Heart left ventricle (tissue), 16 donors: Measurements from ENCODE around the gene PTPRD. TPM values are rescaled to one million over a fixed set of nuclear protein-coding genes. Genes with fewer than 3 reads are reported as not detected.

Source experiments
- ATAC-seq, 4 donors: fragments of 200-7000 bp; cut with Tn5 transposase; one replicate each; pipeline ENCODE4 v1.9.1; 2020 to 2022; ENCODE audit warnings: moderate library complexity in 4 of 4, mild to moderate bottlenecking in 3 of 4, moderate number of reproducible peaks in 1 of 4
- DNase-seq, 5 donors: peaks; one replicate each; pipeline ENCODE4 v3.0.0-alpha.2; 2020
- H3K27ac ChIP-seq, 12 donors: fragments of 200-600 bp; sonication (generic) in 4 of 12; one replicate each; pipeline versions ENCODE4 v1.5.0 to v1.8.0; 2016 to 2022; ENCODE audit warnings: mild to moderate bottlenecking in 2 of 12
- H3K27me3 ChIP-seq, 9 donors: fragments of 200-600 bp; sonication (generic) in 2 of 9; one replicate each; pipeline versions ENCODE4 v1.5.1 to v1.8.0; 2016 to 2022; ENCODE audit warnings: mild to moderate bottlenecking in 3 of 9
- H3K36me3 ChIP-seq, 9 donors: fragments of 200-600 bp; sonication (generic) in 2 of 9; one replicate each; pipeline versions ENCODE4 v1.5.0 to v1.8.0; 2018 to 2022; ENCODE audit warnings: mild to moderate bottlenecking in 2 of 9
- H3K4me1 ChIP-seq, 12 donors: fragments of 200-600 bp; sonication (generic) in 4 of 12; one replicate each; pipeline versions ENCODE4 v1.5.0 to v1.8.0; 2016 to 2022; ENCODE audit warnings: mild to moderate bottlenecking in 3 of 12
- H3K4me3 ChIP-seq, 12 donors: fragments of 200-600 bp; sonication (generic) in 4 of 12; one replicate each; pipeline versions ENCODE4 v1.5.0 to v1.8.0; 2017 to 2022; ENCODE audit warnings: mild to moderate bottlenecking in 9 of 12, moderate library complexity in 4 of 12
- H3K9me3 ChIP-seq, 12 donors: fragments of 200-600 bp; sonication (generic) in 4 of 12; one replicate each; pipeline versions ENCODE4 v1.5.0 to v1.8.0; 2016 to 2022; ENCODE audit warnings: mild to moderate bottlenecking in 1 of 12
- CTCF ChIP-seq, 12 donors: fragments of 200-600 bp; sonication (generic) in 4 of 12; IDR thresholded peaks; one replicate each; pipeline versions ENCODE4 v1.5.0 to v1.8.0; 2018 to 2022; ENCODE audit warnings: antibody characterized with exemption in 12 of 12, mild to moderate bottlenecking in 5 of 12
- POLR2A ChIP-seq, 2 donors: fragments of 450-650 bp; IDR thresholded peaks; one replicate each; pipeline ENCODE4 v1.6.1; 2017; ENCODE audit warnings: antibody characterized with exemption in 2 of 2, mild to moderate bottlenecking in 2 of 2, moderate library complexity in 2 of 2
- WGBS, 4 donors: extraction: QIAGEN DNeasy Blood & Tissue Kit in 2 of 4; methylation state at CpG; one replicate each; pipeline versions ENCODE4 v1.1.5 to v1.1.7; 2013 to 2018; 5-methylcytosine and 5-hydroxymethylcytosine counted together
- intact Hi-C, 10 donors: fragments of 100-400 bp; cut with DNase I; formaldehyde crosslinking; loops; one replicate each; pipeline versions ENCODE4 v1.11.1 to v1.14.2; 2022
- polyA plus RNA-seq, 2 donors: library from polyadenylated mRNA; stranded (reverse); fragments of 200-250 nt; gene quantifications; one replicate each; pipeline ENCODE4 v1.2.3, GENCODE V29; 2013
- total RNA-seq, 9 donors: library from RNA; depleted of rRNA in 2 of 9; stranded (reverse); fragments of >200 nt in 2 of 9; fragmentation: NEBNext Ultra II Directional in 3 of 9; extraction: Animal tissue kit (Norgen Biotek cat#: 25700) in 3 of 9; gene quantifications; one replicate each; pipeline versions ENCODE4 v1.1.0 to v1.2.4, GENCODE V29; 2016 to 2023
- donor health status: ischemic (EF 13 %, LVEDD 7.1; RV severe dilation, severe dysfunction).
- donor health status: healthy with polysubstance abuse.
- donor health status: DM: no; HTN: yes; CAD: no.
- donor health status: DM: no; HTN: no; CAD: no.
- donor health status: ischemic (EF 25% LVEDD 6.9; RV normal size, moderate dysfunction).
- donor health status: ischemic (EF 25% LVEDD 5.7; RV mildly dilated, moderate dysfunction).
- donor health status: healthy.
- donor health status: DM: yes; HTN: yes; CAD: no.
- donor health status: ischemic (EF 35%, LVEDD 5.7; RV mildly dilated, moderate dysfunction).
- donor health status: nonischemic (EF 11% LVEDD 7.7; RV severe dilation, severe dysfunction).
- donor health status: DM: yes; HTN: yes; CAD: no.
- donor health status: PGD.
- donor health status: ischemic (EF 29% LVEDD 5.4; RV normal size, mild dysfunction).
- donor health status: nonischemic (EF 23%, LVEDD 6.1; RV moderate dilation, normal function).

PTPRD gene
- total and polyA plus RNA-seq, 11 donors = 1.4 to 25.3 (median 15.1) TPM

DNA sequence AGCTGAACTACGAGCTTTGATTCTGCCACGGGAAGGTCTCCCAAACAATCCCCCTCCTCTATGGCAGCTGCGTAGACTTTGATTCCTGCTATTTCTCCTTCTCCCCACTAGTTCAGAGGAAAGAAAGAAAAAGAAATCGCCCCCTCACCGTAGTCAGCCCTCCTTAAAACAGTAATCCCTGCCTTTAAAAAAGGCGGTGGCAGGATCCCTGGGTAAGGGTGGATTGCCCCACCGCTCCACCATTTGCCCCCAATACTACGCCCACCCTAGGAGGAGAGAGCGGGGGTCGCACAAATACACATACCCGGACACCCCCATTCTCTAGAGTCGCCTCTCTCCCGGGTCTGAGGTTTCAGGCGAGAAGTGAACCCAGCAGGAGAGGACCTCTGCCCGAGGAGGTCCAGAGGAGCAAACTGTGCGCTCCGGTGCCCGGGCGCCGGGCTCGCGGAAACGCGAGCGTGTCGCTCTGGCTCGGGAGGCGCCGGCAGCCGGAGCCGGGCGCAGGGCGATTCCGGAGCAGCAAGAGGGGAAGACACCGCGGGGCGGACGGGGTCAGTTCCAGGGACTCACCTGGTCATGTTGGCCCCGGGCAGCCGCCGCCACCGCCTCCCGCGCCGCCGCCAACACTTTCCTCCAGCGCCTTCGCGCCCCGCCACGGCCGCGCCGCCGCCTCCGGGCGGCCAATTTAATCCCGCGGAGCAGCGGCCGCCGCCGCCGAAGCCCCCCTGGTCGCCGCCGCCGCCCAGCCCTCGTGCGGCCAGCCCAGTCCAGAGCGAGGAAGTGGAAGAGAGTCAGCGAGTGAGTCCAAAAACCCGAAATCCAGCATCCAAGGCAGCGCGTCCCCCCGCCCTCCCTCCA, 1755.5 kb downstream of the PTPRD start:
- peak overlapping the region; percentile 59 to 89 (median 66) for H3K4me3 ChIP-seq
- no peak for TF ChIP-seq POLR2A (IDR thresholded peaks at IDR 0.05)
- TF ChIP-seq CTCF (IDR thresholded peaks at IDR 0.05) = peak in 1 of 12 donors; percentile 15
- DNase-seq = peak; percentile 13 to 68 (median 33)
- peaks cover 0 to 19% (median 3%) of the 10 kb centered on the region in 12 donors for H3K4me1 ChIP-seq
- intact Hi-C loops = loop anchor here in 5 of 10 donors (5.0 to 10.0 kb wide), 3 partner anchors 145 to 372 kb away; no protein-coding TSS in a partner anchor
- no peaks in the 10 kb centered on the region for H3K9me3 ChIP-seq
- H3K27ac ChIP-seq = peak overlapping the region in 6 of 12 donors; percentile 44 to 63 (median 54)
- 1% methylated on average over 26 to 76 of the region's 76 CpGs for WGBS, 4 donors
- ATAC-seq = peak; percentile 23 to 66 (median 44)
- H3K27me3 ChIP-seq = peaks cover 0 to 40% (median 0%) of the 10 kb centered on the region in 9 donors
- no peaks in the 10 kb centered on the region for H3K36me3 ChIP-seq

DNA sequence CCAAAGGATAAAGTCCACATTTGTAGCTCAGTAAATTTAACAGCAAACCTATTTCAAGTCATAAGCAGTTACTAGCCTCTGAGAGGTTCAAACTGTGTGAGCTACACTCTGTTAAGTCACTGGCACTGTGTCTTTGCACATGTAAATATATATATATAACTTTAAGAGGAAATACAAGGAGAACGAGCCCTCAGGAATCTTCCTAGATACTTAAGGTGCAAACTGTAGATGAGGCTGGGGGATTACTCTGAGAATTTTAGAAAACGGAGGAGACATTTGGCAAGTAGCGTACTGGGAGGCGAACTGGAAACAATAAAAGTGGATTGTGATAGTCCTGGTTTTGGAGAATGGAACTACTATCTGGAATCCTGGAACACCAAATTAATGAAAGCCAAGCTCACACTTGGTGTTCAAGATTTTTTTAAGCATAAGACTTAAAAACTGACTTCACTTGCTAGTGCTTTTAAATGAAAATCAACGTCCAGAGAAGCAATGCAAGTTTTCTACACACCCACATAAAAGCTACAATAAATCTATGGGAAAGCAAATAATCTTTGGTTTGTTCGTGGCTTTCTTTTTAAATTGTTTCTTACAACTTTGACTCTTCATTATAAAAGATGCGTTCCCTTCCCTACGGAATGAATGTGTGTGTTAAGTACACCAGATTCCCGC, 1756.3 kb downstream of the PTPRD start:
- intact Hi-C loops = loop anchor here in 5 of 10 donors (5.0 to 10.0 kb wide), 3 partner anchors 146 to 372 kb away; no protein-coding TSS in a partner anchor
- Histone ChIP-seq H3K36me3 (no peaks in the 10 kb centered on the region), H3K4me1 (peaks cover 0 to 19% (median 3%) of the 10 kb centered on the region in 12 donors), H3K27ac (peak overlapping the region in 1 of 12 donors; percentile 44), H3K9me3 (no peaks in the 10 kb centered on the region), H3K4me3 (peak overlapping the region; percentile 59 to 89 (median 66)), H3K27me3 (peaks cover 0 to 40% (median 0%) of the 10 kb centered on the region in 9 donors)
- no peak for DNase-seq
- WGBS, 4 donors = 19 to 21% (median 19%) methylated on average over 9 of the region's 9 CpGs
- no peak for ATAC-seq
- TF ChIP-seq CTCF (IDR thresholded peaks at IDR 0.05) = no peak
- no peak for TF ChIP-seq POLR2A (IDR thresholded peaks at IDR 0.05)

DNA sequence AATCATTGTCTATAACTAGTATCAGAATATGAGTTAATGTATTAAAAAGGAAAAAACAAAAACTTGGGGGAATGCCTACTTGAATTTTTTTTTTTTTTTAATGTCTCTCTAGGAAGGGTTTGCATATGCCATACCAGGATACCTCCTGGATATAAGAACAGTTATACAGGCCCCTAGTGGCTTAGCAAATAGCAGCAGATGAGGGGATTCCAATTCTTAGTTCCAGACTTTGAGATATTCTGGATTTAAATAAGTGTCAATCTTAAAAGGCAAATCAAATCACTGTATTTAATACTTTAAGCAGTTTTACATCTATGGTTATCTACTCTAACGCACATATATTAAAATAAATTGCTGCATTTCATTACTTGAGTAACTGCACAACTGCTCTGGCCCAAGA, 1757.8 kb downstream of the PTPRD start:
- 75 to 85% (median 79%) methylated on average over 1 of the region's 1 CpG for WGBS, 4 donors
- Histone ChIP-seq H3K27ac (no peak overlapping the region), H3K9me3 (no peaks in the 10 kb centered on the region), H3K27me3 (peaks cover 0 to 40% (median 0%) of the 10 kb centered on the region in 9 donors), H3K4me1 (peaks cover 0 to 17% (median 3%) of the 10 kb centered on the region in 12 donors), H3K36me3 (no peaks in the 10 kb centered on the region), H3K4me3 (peak overlapping the region in 2 of 12 donors; percentile 76 to 89)
- intact Hi-C loops = loop anchor here in 5 of 10 donors (5.0 to 10.0 kb wide), 3 partner anchors 147 to 370 kb away; no protein-coding TSS in a partner anchor
- ATAC-seq (no peak), DNase-seq (no peak)
- peak in 8 of 12 donors; percentile 7 to 46 (median 31) for TF ChIP-seq CTCF (IDR thresholded peaks at IDR 0.05)
- TF ChIP-seq POLR2A (IDR thresholded peaks at IDR 0.05) = no peak
